WERI-Rb-1 (cell line): ENCODE measurements around the gene STXBP5.
A peak's percentile ranks its signal among the peaks of the same experiment; 100 is the strongest.

Source experiments
- DNase-seq: peaks from one replicate; pipeline ENCODE4 v3.0.0-alpha.2; 2020
- H3K27ac ChIP-seq: fragments of 250-450 bp; sonication (Bioruptor Pico); 2 replicates; pipeline ENCODE4 v1.5.1; 2020; ENCODE audit warnings: mild to moderate bottlenecking, moderate library complexity
- H3K27me3 ChIP-seq: fragments of 250-450 bp; sonication (Bioruptor Pico); 2 replicates; pipeline ENCODE4 v1.5.1; 2021; ENCODE audit warnings: mild to moderate bottlenecking, low read depth, moderate library complexity; ENCODE audit not compliant: insufficient read depth, severe bottlenecking
- H3K36me3 ChIP-seq: fragments of 250-450 bp; sonication (Bioruptor Pico); 2 replicates; pipeline ENCODE4 v1.5.1; 2020; ENCODE audit warnings: mild to moderate bottlenecking, moderate library complexity
- H3K4me3 ChIP-seq: 2 replicates; pipeline ENCODE4 v1.5.1; 2011; ENCODE audit warnings: low read depth, mild to moderate bottlenecking, control low read depth, low read length
- H3K9me3 ChIP-seq: fragments of 250-450 bp; sonication (Bioruptor Pico); 2 replicates; pipeline ENCODE4 v1.5.1; 2021; ENCODE audit warnings: mild to moderate bottlenecking, moderate library complexity; ENCODE audit not compliant: severe bottlenecking
- CTCF ChIP-seq: IDR thresholded peaks from 2 replicates; pipeline ENCODE4 v1.5.1; 2011; ENCODE audit warnings: low read depth, mild to moderate bottlenecking, control low read depth, inconsistent platforms, low read length

The STXBP5 gene

DNA sequence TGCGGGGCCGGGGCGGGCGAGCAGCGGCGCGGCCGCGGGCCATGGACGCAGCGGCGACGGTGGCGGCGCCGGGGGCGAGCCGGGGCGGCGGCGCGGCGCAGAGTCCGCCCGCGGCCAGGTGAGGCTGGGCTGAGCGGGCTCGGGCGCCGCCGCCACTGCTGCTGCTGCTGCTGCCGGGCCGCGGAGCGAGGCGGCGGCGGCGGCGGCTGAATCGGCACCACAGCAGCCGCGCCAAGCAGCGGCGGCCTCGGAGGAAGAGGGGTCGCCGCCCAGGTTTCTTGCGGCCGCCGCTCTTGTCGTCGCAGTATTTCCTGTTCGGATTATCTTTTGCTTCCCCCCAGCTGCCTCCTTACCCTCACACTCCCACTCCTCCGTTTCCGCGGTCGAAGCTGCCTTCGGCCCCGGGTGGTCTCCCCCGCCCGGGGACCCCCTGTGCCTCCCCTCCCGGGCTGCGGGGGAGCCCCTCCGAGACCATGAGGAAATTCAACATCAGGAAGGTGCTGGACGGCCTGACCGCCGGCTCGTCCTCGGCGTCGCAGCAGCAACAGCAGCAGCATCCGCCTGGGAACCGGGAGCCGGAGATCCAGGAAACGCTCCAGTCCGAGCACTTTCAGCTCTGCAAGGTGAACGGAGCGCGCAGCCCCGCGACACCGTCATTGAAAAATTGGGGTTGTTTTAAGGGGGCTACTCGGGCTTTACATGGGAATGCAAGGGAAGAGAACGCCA is at the start of gene STXBP5:
Gene STXBP5, plus strand, starts transcription at position 358 of the 726 bp plus-strand sequence. Its CDS starts 116 bp downstream, at position 474.
- peak within 1 kb of the TSS; percentile 63 for H3K4me3 ChIP-seq
- TF ChIP-seq CTCF, result no peak
- H3K27ac ChIP-seq, result peak within 1 kb of the TSS; percentile 75
- peak; percentile 37 for DNase-seq
- H3K36me3 ChIP-seq, result no peaks in the 10 kb centered on the region
- no peaks in the 10 kb centered on the region for H3K9me3 ChIP-seq
- no peaks in the 10 kb centered on the region for H3K27me3 ChIP-seq

GRCh38 chr6:147154454-147154853 is 49.8 kb upstream of the STXBP5 start:
- no peaks in the 10 kb centered on the region for H3K36me3 ChIP-seq
- no peak for TF ChIP-seq CTCF
- H3K27ac ChIP-seq, result no peak overlapping the region
- DNase-seq, result no peak
- H3K4me3 ChIP-seq, result no peak overlapping the region
- H3K27me3 ChIP-seq, result no peaks in the 10 kb centered on the region
- no peaks in the 10 kb centered on the region for H3K9me3 ChIP-seq

GRCh38 chr6:147156218-147156617 is 48.0 kb upstream of the STXBP5 start:
- DNase-seq, result no peak
- no peak for TF ChIP-seq CTCF
- Histone ChIP-seq H3K9me3 (no peaks in the 10 kb centered on the region), H3K27ac (no peak overlapping the region), H3K27me3 (no peaks in the 10 kb centered on the region), H3K36me3 (no peaks in the 10 kb centered on the region), H3K4me3 (no peak overlapping the region)

DNA sequence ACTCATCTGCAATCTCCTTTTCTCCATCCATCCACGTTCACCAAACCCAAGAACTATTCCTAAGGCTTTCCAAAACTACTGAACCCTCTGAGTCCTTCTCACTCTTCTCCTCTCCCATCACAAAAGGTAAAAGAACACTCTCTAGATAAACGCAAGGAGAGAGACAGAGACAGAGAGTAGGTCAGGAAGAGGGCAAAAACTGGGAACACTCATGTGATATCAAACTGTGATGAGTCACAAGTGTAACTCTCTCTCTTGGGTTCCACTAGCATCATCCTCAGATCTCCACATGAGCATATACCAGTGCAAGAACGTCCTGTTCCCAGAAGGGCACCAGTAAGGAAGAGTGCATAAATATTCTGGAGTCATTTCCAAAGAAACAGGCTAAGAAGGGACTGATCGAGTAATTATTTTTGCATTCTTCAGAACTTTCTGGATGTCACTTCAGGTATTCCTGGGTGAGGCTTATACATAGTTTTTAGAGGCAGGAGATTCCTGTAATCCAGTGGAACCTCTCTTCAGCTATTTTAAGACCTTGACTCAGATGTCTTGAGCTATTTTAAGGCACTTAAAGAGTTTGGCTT is 47.3 kb upstream of the STXBP5 start:
- DNase-seq, result no peak
- H3K27ac ChIP-seq, result no peak overlapping the region

DNA sequence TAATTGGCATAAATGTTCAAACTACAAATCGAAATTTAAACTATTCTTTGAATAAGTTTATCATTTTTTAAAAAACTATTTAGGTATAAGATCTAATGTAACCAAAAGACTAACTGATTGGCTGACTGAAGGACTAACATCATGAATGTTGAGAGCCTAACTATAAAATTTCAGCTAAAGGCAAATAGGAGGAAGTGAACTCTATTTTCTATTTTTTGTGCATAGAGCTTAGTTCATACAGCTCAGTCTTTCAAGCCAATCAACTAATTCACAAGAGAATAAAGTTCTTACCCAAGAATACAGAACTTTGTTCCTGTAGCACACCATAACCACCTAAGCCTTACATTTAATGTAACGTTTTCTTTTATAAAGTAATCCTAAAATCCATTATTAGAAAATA is 46.3 kb upstream of the STXBP5 start:
- no peak for DNase-seq
- TF ChIP-seq CTCF, result no peak
- H3K27ac ChIP-seq, result no peak overlapping the region
- no peaks in the 10 kb centered on the region for H3K36me3 ChIP-seq
- no peak overlapping the region for H3K4me3 ChIP-seq
- no peaks in the 10 kb centered on the region for H3K27me3 ChIP-seq
- no peaks in the 10 kb centered on the region for H3K9me3 ChIP-seq

More for the DNA sequence above, 47.3 kb upstream of the STXBP5 start:
- no peak overlapping the region for H3K4me3 ChIP-seq
- no peak for TF ChIP-seq CTCF
- H3K36me3 ChIP-seq, result no peaks in the 10 kb centered on the region
- H3K9me3 ChIP-seq, result no peaks in the 10 kb centered on the region
- H3K27me3 ChIP-seq, result no peaks in the 10 kb centered on the region

DNA sequence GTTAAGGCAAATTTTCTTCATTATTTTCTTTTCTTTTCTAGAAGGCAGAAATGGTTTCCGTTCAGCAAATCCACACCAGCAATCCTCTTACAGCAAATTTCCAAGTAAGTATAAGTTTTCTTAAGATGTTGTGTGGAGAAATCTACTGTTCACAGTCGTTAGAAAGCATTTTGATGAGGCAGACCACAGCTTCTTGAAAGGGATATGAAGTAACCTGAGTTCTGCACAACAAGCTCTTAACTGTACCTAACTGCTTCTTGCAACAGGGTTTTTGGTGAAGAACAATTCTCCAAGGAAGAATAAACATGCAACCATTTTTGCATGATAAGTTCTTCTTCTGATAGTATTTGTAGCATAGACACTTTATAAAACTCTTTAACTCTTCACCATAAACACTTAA is 45.3 kb upstream of the STXBP5 start:
- H3K27ac ChIP-seq, result no peak overlapping the region
- no peaks in the 10 kb centered on the region for H3K9me3 ChIP-seq
- H3K27me3 ChIP-seq, result no peaks in the 10 kb centered on the region
- no peak for DNase-seq
- no peaks in the 10 kb centered on the region for H3K36me3 ChIP-seq
- no peak overlapping the region for H3K4me3 ChIP-seq
- no peak for TF ChIP-seq CTCF
